NOMO-1 treated with DMSO at 0.1 percent for 48 hours (cell line): Measurements from ENCODE around the gene TFF1.
A peak's percentile ranks its signal among the peaks of the same experiment; 100 is the strongest.
"Not testable (repeated sequence)": the region's sequence is repeated elsewhere in the genome, so short reads cannot be mapped to it uniquely, and the experiment has no call there.

ENCODE experiments used
- DNase-seq: peaks from one replicate; lab custom pipeline; 2025; ENCODE audit not compliant: unreplicated experiment; lab: John Stamatoyannopoulos, UW

TFF1 gene

GRCh38 chr21:42366292-42367010 is at the start of gene TFF1:
Gene TFF1 (minus strand): TSS chr21:42366535. CDS start chr21:42366495, 40 bp downstream.
- DNase-seq = no peak

- peak; percentile 8 for DNase-seq
These were observed 48.8 kb upstream of the TFF1 start for GRCh38 chr21:42414928-42415769.

DNA sequence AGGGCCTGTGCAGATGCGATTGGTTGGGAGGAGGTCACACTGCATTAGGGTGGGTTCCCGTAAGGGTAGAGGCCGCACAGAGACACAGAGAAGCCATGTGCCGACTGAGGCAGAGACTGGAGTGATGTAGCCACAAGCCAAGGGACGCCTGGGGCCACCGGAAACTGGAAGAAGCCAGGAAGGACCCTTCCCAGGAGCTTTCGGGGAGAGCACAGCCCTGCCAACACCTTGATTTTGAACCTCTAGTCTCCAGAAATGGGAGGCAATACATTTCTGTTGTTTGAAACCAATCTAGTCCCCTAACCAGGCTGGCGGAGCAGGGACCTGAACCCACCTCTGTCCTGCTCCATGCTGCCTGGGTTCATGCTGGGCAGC is 48.2 kb upstream of the TFF1 start:
- no peak for DNase-seq

DNA sequence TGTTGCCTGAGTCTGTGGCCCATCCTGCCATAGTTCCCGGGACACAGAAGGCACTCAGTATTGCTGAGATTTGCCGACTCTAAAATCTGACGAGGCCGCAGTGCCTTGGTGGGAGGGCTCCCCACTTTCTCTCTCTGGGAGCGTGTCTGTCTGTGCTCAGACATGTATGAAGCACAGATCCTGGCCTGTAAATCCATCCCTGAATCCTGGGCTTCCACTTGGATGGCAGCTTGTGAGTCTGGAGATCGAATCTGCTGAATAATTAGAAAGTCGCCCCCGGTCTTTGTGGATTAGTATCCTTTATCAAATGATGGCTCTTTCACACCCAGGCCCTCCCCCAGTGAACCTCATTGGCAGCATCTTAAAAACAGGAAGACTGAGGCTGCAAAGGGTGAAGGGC is 47.7 kb upstream of the TFF1 start:
- no peak for DNase-seq

GRCh38 chr21:42413500-42413899 is 47.2 kb upstream of the TFF1 start:
- no peak for DNase-seq

DNA sequence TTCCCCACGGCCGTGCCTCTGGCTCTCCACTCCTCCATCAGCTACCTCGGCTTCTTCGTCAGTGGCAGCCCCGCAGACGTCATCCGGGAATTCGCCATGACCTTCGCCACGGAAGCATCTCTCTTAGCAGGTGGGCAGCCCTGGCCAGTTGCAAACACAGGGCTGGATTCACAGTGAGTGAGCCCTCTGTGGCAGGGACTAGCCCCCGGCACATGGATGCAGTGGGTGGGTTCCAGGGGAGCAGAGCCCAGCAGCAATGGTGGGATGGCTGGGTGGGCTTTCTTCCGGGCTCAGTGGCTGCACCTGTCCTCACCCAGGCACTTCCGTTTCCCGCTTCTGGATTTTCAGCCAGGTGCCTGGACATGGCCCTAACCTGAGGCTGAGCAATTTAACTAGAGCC is 46.8 kb upstream of the TFF1 start:
- DNase-seq = no peak

GRCh38 chr21:42412636-42412933 is 46.2 kb upstream of the TFF1 start:
- DNase-seq = no peak

DNA sequence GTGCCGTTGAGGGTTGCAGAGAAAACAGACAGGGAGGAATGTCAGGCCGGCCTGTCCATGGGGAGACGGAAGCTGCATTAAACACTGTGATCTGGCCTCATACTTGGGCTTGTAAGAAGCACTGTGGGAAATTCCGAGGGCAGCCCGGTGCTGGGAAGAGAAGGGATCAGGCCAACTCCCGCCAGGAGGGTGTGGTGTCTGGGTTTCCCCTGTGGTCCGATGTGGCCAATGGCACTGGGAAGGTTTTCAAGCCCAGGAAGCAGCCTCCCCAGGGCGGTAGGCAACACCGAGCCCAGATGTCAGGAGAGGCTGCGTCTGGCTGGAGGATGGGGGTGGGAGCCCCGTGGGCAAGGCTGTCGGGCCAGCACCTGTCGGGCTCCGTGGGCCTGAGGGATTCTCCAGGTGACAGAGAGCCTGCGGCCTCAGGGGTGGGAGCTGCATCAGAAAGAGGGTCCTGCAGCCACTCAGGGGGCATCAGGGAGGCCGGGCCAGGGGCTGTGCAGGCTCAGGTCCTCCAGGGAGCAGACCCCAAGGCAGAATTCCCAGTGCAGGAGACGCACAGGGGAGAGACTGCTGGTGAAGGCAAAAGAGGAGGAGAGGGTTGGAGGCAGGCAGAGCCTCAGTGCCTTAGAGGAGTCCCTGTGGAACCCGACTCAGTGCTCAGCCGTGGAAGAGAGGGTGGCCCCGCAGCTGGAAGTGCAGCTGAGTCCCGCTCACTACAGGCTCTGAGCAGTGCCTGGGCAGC is 45.7 kb upstream of the TFF1 start:
- DNase-seq = no peak

DNA sequence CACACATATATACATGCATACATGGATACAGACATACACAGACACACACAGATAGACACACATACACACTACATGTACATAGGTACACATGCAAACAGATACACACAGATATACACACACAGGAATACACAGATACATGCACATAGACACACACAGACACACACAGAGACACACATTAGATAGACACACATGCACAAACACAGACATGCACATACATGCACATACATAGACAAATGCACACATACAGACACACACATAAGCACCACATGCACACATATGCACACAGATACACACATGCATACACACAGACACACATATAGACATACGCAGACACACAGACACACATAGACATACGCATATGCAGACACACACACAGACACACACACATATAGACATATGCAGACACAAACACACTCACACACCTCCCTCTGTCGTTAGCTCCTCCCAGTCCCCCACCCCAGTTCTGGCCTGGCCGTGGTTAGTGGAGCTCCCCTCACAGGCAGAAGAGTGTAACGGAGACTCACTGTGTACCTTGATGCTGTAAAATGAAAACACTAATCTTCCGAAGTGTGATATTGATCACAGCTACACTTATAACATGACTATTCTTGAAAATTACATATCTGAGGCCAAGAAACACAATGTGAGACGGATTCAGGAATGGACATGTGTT is 45.0 kb upstream of the TFF1 start:
- no peak for DNase-seq

DNA sequence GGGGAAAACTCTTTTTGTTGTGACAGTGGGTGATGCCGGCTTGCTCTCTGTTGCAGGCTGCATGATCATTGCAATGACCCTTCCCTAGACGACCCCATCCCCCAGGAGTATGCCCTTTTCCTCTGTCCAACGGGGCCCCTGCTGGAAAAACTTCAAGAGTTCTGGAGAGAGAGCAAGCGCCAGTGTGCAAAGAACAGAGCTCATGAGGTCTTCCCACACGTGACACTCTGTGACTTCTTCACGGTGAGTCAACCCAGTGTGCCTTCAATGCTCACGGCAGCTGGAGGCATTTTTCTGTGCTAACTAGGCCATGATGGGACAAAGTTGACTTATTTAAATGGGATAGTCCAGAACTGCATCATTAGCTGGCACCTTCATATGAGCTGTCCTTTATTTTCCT is 43.0 kb upstream of the TFF1 start:
- no peak for DNase-seq

GRCh38 chr21:42408718-42409117 is 42.4 kb upstream of the TFF1 start:
- DNase-seq = not testable (repeated sequence)

DNA sequence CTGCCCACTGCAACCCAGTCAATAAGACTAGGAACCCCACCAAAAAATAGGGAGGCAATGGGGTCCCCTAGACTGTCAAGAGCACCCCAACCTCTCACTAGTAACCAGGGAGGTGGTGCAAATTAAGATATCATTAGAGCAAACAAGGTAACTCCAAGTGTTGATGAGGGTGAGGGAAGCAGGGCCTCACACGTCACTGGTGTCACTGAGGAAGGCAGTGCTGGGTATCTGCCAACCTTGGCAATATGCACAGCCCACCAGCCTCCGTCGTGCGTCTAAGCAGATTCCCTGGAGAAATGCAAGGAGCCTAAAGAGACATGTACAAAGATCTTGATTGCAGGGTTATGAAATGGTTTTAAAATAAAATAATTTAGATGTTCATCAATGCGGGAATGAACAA is 41.1 kb upstream of the TFF1 start:
- no peak for DNase-seq

DNA sequence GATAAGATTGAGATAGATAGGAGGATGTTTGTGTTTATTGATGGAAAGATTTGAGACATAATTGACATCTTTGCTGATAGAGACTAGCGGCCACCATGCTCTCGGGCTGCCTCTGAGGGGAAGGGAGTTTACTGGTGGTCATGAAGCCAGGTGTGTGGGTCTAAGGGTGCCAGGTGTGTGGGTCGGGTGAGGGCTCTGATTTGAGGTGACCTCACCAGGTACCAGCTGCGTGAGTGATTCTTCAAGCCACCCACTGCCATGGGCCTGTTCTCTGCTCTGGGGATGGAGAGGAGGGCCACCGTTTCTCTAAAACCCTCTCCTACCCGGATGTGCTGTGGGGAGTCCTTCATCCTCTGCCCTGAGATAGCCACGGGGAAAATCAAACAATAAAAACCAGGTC is 40.5 kb upstream of the TFF1 start:
- no peak for DNase-seq

- peak; percentile 20 for DNase-seq
These were observed 39.9 kb upstream of the TFF1 start for GRCh38 chr21:42406201-42406621.

DNA sequence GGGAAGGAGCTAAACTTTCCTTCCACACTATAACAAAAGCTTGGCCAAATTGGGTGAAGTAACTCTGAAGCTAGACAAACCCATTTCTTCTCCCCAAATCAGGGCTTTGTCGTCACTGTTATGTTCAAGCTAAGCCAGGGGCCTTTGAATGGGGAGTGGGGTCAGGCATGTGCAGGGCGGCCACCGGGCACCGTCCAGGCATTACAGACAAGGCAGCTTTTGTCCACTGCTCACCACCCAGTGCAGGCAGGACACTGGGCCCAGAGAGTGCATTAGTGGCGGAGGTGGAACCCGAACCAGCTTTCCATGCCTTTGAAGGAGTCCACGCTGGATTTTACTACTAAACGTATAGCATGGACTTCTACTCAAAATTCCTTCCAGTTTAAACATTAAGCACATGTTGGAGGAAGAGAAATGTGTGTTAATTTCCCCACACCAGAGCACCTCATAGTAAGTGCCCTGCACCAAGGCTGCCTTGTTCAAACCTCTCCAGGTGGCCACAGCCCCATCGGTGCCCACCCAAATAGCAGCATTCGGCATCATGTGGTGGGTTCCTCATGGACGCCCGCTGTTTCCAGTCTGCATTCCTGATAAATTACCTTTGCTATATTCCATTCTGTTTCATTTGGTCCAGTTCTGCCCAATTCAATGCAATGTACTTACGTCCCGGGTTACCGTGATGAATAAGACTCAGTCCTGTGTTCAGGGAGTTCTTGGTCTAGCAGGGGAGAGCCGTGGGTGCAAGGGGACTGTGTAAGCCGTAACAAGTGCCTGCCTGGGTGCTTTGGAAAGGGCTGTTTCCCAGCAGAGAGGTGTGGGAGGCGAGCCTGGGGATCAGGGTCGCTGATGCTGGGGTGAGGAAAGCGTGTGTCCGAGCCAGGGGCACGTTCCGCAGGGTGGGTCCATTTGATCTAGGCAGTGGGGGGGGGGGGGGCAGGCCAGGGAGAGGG is 39.0 kb upstream of the TFF1 start:
- DNase-seq = no peak

DNA sequence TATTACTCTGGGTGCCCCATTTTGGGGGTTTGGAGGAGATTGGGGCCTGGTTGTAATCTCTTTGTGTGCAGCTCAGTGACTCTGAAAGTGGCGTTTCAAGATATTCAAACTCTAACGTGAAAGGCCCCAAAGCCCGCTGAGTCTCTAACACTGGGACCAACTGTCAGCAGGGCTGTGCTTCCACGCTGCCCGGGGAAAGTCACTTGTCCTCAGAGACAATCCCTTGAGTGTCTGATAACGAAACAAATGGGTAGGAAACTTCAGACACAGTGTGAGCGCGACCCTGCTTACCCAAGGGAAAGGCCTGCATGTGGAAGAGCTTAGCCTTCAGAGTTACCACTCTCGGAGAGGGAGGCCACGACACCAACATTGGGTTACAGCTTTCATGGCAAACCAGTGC is 38.2 kb upstream of the TFF1 start:
- DNase-seq = no peak

DNA sequence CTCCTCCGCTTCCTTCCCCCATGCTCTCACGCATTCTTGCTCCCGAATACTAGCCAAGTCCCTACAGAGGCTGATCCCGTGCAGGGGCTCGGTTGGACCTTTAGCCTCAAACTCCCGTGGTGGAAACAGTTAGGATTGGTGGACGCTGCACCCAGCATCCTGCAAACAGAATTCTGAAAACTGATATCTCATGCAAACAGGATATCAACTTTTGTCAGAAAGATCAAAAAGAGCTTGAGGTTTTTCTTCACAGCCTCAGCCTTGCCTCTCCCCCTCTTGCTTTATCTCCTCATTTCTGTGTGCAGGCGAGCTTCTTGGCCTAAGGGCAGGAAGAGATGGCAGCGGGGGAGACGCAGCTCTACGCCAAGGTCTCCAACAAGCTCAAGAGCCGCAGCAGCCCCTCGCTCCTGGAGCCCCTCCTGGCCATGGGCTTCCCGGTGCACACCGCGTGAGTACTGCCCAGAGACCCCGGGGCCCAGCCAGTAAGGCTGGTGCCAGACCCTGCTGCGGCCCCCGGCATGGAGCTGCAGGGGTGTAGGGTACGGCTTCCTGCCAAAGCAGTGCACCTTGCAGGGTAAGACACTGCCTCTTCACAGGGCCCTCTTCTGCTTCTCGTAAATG is 37.4 kb upstream of the TFF1 start, which contains the start of gene UBASH3A:
Gene UBASH3A (plus strand): TSS at position 292 of the 621 bp plus-strand sequence. CDS start 44 bp downstream, at position 336.
- no peak for DNase-seq

GRCh38 chr21:42401820-42402251 is 35.5 kb upstream of the TFF1 start:
- DNase-seq = no peak

DNA sequence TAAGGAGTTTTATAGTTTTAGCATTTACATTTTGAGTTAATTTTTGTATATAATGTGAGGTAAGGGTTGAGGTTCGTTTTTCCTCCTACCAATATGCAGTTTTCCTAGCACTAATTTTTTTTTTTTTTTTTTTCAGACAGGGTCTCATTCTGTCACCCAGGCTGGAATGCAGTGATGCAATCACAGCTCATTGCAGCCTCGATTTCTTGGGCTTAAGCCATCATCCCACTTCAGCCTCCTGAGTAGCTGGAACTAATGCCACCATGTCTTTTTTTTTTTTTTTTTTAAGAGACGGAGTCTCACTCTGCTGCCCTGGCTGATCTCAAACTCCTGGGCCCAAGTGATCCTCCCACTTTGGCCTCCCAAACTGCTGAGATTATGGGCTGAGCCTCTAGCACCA is 34.8 kb upstream of the TFF1 start:
- no peak for DNase-seq

- DNase-seq = no peak
These were observed 34.2 kb upstream of the TFF1 start for GRCh38 chr21:42400525-42400924.
